HL-60 (cell line): Measurements from ENCODE around the gene BLOC1S4.

Experiments
- GABPA ChIP-seq: IDR thresholded peaks from 2 replicates; pipeline ENCODE4 v1.6.1; 2012; ENCODE audit warnings: low read depth
- POLR2AphosphoS5 ChIP-seq: IDR thresholded peaks from 2 replicates; pipeline ENCODE4 v1.6.1; 2012; ENCODE audit warnings: low read depth
- SPI1 ChIP-seq: IDR thresholded peaks from 2 replicates; pipeline ENCODE4 v1.6.1; 2012; ENCODE audit warnings: low read depth, mild to moderate bottlenecking, borderline replicate concordance
- TF ChIP-seq, protein P1 (sequence below): IDR thresholded peaks from one replicate; pipeline ENCODE4 v1.5.1; 2011; ENCODE audit warnings: low read length, control low read depth, inconsistent platforms; ENCODE audit not compliant: insufficient read depth
- TF ChIP-seq, protein P2 (sequence below): IDR thresholded peaks from 2 replicates; pipeline ENCODE4 v1.6.1; 2012; ENCODE audit warnings: low read depth; ENCODE audit not compliant: insufficient replicate concordance

DNA sequence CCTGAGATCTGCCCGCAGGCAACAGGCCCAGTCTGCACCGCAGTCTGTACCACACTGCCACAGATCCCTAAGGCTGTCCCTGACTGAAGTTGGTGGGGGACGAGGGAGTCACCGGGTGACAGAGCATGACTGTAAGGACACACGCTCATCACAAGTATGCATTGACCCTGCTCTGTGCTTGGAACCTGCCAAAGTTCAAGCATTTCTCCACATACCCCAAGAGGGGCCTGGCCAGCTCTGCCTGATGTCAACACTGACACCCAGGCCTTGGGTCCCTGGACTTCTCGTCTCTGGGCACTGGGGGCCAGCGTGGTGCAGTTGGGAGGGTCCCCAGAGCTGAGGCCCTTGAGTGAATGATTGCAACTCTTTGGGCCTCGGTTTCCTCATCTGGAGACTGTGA is 7.9 kb downstream of the BLOC1S4 start:
- no peak for TF ChIP-seq SPI1
- TF ChIP-seq, protein P1, sequence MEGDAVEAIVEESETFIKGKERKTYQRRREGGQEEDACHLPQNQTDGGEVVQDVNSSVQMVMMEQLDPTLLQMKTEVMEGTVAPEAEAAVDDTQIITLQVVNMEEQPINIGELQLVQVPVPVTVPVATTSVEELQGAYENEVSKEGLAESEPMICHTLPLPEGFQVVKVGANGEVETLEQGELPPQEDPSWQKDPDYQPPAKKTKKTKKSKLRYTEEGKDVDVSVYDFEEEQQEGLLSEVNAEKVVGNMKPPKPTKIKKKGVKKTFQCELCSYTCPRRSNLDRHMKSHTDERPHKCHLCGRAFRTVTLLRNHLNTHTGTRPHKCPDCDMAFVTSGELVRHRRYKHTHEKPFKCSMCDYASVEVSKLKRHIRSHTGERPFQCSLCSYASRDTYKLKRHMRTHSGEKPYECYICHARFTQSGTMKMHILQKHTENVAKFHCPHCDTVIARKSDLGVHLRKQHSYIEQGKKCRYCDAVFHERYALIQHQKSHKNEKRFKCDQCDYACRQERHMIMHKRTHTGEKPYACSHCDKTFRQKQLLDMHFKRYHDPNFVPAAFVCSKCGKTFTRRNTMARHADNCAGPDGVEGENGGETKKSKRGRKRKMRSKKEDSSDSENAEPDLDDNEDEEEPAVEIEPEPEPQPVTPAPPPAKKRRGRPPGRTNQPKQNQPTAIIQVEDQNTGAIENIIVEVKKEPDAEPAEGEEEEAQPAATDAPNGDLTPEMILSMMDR: no peak
- no peak for TF ChIP-seq POLR2AphosphoS5
- TF ChIP-seq, protein P2, sequence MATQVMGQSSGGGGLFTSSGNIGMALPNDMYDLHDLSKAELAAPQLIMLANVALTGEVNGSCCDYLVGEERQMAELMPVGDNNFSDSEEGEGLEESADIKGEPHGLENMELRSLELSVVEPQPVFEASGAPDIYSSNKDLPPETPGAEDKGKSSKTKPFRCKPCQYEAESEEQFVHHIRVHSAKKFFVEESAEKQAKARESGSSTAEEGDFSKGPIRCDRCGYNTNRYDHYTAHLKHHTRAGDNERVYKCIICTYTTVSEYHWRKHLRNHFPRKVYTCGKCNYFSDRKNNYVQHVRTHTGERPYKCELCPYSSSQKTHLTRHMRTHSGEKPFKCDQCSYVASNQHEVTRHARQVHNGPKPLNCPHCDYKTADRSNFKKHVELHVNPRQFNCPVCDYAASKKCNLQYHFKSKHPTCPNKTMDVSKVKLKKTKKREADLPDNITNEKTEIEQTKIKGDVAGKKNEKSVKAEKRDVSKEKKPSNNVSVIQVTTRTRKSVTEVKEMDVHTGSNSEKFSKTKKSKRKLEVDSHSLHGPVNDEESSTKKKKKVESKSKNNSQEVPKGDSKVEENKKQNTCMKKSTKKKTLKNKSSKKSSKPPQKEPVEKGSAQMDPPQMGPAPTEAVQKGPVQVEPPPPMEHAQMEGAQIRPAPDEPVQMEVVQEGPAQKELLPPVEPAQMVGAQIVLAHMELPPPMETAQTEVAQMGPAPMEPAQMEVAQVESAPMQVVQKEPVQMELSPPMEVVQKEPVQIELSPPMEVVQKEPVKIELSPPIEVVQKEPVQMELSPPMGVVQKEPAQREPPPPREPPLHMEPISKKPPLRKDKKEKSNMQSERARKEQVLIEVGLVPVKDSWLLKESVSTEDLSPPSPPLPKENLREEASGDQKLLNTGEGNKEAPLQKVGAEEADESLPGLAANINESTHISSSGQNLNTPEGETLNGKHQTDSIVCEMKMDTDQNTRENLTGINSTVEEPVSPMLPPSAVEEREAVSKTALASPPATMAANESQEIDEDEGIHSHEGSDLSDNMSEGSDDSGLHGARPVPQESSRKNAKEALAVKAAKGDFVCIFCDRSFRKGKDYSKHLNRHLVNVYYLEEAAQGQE: no peak
- TF ChIP-seq GABPA: no peak
